CD1c-positive myeloid dendritic cell (primary cell): ENCODE results near the gene KLHL6.

Source experiments
- DNase-seq: peaks from one replicate; pipeline ENCODE4 v3.0.0-alpha.2; 2016; ENCODE audit errors: extremely low spot score

KLHL6 gene

DNA sequence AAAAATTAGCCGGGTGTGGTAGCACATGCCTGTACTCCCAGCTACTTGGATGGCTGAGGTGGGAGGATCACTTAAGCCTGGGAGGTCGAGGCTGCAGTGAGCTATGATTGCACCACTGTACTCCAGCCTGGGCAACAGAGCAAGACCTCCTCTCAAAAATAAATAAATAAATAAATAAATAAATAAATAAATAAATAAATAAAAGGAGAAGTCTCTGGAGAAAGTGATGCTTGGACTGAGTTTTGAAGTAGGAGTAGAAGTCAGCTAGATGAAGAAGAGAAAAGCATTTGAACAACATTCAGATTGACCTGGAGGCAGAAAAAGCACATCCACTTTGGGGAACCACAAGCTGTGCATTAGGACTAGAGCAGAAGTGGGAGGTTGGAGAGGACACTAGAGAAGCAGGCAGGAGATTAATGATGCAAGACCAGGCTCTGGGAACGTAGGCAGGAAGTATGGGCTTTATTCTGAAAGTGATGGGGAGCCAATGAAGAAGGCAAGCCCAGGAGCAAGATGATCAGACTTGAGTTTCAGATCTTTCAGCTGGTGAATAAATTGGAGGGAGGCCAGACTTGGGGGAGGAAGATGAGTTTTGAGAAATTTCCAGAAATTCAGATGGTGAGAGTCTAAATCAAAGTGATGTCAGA, 48.7 kb downstream of the KLHL6 start:
- DNase-seq = peak; percentile 84

DNA sequence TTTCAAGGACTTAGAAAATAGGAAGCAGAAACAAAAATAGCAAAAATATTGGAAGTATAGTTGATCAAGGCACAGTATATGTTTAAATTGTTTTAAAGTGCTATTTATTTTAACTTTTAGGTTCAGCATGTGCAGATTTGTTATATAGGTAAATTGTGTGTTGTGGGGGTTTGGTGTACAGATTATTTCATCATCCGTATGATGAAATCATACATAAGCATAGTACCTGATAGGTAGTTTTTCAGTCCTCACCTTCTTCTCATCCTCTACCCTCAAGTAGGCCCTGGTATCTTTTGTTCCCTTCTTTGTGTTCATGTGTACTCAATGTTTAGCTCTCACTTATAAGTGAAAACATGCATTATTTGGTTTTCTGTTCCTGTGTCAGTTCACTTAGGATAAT, 50.9 kb downstream of the KLHL6 start:
- no peak for DNase-seq

DNA sequence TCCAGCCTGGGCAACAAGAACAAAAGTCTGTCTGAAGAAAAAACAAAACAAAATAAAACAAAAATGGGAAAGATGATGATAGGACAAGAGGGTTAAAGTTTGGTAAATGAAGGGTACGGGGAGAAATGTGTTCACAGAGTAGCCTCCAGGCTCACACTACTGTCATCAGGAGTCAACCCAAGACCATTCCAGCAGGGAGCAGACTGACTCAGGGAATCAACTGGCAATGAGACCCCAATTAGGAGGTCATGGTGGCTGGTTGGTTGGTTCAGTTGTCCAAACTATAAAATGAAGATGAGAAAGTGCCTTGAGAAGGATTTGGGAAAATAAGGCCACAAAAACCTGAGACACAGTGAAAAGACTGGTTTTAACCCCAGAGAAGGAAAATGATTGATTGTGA, 51.8 kb downstream of the KLHL6 start:
- DNase-seq = no peak

DNA sequence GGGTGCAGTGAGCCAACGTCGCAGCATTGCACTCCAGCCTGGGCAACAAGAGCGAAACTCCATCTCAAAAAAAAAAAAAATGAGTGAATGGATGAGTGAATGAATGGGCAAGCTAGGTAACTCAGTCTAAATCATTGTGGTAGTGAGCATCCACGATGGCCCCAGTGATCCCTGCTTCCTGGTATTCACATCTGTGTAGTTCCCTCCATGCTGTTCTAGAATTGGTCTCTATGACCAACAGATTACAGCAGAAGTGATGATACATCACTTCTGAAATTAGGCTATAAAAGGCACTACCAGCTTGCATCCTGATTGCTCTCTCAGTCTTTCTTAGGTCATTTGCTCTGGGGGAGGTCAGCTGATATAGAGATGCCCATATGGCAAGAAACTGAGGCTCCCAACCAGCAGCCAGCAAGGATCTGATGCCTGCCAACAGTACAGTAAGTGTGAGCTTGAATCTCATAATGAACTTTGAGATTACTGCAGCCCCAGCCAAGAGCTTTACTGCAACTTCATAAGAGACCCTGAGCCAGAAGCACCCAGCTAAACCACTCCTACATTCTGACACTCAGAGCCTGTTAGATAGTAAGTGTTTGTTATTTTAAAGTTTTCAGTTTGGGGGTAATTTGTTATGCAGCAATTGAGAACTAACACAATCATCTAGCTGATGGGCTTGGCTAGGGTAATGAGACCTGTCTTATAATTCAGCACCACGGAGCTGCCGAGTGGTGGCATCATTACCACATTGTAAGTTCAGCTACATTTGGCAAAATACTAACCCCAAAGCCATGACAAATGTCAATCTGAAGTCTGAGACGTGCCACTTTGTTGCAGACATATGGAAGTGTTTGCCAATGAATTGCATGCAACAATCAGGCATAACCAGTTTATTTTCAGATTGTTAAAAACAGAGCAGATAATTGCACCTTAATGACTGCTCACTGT, 53.0 kb downstream of the KLHL6 start:
- DNase-seq = no peak

DNA sequence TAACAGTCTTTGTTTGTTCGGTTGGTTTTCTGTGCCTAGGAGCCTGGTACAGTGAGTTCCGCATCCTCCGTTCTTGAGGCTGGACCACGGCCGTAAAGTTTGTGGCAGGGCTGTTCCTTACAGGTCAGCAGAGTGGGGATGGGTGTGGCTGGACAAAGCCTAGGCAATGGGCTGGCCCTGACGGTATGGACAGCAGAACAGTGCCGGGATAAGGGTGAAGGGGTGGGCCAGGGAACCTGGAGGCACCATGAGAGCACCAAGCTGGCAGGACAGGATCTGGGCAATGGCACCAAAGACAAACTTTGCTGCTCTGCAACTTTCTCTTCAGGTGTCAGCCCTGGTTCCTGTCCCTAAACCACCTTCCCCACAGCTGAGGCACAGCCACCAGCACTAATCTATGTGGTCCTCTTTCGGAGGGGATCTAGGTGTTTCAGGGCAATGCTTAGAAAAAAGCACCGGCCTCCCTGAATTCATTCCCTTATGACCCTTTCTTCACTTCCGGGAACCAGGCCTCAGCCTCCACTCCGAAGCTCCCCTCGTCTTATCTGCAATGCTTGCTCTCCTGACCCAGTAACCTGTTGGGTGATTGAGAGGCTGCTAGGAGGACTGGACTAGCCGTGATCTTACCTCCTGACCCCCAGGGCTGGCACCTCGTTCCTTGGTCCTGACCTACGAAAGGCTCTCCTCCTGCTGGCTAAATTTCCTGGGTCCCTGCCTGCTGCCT, 54.4 kb downstream of the KLHL6 start:
- no peak for DNase-seq

DNA sequence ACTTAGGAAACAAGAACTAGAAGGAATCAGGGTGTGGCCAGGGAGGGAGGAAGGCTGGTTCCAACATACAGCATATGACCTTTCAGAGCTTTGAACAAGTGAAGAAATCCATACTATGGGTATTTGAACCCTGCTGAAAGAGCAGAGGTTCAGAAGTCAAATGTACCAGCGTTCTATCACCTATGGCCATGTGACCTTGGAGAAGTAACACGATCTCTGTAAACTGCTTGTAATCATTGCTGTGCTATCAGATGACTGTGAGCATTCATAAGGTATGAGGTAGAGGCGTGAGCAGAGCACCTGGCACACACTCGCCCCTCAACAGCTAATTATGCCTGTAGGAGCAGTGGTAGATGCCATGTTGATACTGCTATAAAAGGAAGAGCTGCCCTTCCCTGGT, 55.2 kb downstream of the KLHL6 start:
- no peak for DNase-seq

DNA sequence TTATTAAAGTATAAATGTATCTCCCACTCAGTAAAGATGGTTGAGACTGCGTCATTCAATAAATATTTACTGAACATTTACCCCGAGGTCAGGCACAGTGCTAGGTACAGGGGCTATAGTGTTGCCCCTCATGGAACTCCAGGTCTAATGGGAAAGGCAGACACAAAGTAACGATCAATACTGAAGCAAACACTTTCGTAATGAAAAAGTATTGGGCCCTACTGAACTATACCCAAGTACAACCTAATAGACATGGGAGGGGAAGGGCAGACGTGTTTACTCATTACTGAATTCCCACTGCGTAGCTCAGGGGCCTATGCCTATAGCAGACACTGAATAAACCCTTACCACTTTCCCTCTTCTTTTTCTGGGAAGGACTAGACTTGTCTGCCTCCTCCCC, 56.9 kb downstream of the KLHL6 start:
- no peak for DNase-seq

DNA sequence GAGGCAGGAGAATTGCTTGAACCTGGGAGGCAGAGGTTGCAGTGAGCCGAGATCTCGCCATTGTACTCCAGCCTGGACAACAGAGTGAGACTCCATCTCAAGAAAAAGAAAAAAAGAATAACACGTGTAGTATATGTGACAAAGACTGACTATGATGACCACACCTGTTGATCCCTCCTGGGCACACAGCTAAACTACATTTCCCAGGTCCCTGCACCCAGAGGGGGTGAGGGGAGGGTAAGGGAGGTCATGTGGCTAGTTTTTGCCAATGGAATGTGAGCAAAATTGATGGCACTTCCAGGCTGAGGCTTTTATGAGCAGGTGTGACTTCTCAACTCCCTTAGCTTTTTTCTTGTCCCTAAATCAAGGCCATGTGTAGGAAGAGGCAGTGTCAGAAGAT, 58.2 kb downstream of the KLHL6 start:
- DNase-seq = no peak

DNA sequence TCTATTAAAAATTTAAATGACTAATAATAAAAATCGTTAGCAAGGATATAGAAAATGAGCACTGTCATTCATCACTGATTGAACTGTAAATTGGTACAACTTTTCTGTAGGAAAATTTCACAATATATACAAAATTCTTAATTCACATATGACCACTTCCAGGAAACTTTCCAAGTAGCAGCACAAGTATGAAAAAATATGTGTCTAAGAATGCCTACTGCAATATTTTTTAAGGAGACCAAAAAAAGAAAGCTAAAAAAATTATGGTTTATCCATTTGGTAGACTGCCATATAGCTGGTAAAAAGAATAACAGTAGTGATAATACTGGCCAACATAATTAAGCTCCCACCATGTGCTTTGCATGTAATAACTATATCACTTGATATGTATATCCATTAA, 59.2 kb downstream of the KLHL6 start:
- DNase-seq = no peak

DNA sequence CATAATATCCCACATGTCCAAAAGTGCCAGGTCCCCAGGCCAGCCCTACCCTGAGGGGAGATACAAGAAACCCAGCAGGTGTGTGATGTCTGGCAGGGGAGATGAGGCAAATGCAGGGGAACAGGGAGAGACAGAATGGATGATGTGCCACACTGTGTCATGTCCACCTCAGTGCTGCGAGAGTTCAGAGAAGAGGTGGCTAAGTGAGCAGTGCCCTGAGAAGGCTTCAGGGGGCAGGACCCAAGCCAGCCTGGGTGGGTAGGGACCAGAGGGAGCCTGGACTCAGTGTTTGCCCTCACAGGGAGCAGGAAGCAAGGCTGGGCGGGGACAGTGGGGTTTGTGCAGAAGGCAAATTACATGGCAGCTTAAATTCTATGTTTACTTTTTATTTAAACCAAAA, 61.2 kb downstream of the KLHL6 start:
- no peak for DNase-seq

DNA sequence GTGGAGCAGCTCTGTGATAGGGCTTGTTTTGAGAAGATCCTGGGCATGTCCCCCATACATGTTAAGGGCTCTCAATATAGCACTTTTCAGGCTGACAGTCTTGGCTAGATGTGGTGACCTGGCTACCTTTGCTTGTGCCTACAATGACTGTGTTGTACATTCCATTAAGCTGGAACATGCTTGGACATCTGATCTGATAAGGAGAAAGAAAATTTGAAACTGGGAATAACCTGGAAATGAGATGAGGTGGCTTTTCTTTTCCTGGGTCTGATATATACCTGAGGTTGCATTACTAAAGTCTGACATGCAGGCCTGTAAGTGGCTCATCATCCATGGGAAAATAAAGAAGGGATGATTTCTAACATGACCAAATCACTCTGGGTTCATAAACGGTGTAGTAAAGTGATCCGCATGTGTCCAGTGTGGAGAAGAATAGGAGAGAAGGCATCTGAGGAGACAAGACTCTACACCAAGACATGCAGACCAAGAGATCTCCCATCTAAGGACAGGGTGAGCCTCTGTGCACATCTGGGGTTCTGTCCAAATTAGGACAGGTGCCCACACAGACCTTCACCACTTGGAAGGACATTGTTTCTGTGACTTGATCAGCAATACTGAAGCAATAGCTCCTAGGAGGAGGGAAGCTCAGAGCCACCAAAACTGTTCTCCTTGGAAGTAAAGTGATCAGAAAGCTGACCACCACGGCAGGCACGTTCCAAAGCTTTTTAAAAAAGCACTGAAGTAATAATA, 62.0 kb downstream of the KLHL6 start:
- DNase-seq = no peak

DNA sequence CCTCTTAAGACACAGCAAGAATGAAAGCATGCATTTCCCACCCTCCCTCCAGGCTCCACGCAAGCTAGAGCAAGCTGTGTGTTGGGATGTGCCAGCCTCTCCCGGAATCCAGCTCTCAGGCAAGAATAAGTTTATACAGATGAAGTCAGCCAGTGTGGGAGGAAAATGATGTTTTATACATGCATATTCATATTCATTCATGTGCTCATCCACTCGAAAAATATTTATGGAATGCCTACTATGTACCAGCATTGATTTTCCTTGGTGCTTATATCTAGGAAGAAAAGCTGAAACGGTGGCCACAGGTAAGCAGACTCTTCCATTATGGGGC, 62.7 kb downstream of the KLHL6 start:
- DNase-seq = no peak

DNA sequence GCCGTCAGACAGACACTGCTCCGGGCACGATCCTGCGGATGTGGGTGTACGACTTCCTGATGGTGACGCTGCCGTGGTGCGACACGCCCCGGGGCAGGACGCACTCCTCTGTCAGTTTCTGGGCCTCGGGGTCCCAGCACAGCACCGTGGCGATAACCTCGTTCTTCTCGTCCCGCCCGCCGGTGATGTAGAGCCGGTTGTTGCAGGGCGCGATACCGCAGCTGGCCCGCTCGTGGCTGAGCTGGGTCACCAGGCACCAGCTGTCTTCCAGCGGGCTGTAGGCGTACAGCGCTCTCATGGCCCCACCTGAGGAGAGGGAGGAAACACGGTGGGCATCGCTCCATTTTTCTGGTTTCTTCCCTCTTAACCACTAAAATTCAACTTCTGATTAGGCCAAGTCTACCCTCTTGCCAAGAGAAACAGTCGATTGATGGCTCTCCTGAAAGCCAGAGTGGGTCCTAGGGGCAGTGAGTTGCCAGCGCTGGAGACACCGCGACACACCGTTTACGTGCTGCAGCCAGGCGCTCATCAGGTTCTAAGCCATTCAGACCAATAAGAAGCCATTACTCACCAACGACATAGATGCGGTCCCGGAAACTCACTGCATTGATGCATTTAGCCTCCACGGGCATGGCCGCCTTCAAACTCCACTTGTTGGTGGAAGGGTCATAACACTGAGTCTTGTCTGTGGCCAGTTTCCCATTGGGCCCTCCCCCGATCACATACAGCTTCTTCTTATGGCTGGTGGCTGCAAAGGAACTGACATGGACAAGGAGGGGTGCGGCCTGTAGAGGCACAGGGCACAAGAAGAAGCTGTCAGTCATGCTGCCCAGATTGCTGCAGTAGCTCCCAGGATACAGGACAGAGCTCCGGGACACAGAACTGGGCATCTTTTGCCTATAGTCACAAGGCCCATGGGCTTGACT, 63.3 kb downstream of the KLHL6 start:
- DNase-seq = no peak

DNA sequence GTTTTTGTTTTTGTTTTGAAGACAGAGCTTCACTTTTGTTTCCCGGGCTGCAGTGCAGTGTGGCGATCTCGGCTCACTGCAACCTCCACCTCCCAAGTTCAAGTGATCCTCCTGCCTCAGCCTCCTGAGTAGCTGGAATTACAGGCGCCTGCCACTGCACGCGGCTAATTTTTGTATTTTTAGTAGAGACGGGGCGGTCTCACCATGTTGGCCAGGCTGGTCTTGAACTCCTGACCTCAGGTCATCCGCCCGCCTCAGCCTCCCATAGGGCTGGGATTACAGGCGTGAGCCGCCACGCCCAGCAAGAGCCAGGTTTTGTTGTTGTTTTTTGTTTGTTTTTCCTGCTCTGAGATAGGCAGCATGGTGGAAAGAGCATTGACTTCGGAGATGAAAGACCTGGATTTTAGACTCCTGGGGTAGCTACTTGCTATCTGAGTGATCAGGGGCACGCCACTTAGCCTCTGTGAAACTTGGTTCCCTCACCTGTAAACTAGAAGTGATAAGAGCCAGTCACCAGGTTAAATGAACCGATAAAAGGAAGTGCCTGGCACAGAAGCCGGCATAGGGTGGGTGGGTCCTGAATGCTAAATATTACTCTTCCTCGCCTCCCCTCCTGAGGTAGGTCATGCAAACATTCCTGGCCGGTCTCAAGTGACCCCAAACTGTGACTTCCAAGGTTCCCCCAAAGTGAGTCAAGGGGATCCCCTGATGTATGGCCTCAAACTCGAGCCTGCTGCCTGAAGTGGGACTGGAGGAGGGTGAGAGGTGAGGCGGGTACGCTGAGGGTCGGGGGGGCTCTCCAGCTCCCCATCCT, 64.2 kb downstream of the KLHL6 start:
- DNase-seq = no peak

DNA sequence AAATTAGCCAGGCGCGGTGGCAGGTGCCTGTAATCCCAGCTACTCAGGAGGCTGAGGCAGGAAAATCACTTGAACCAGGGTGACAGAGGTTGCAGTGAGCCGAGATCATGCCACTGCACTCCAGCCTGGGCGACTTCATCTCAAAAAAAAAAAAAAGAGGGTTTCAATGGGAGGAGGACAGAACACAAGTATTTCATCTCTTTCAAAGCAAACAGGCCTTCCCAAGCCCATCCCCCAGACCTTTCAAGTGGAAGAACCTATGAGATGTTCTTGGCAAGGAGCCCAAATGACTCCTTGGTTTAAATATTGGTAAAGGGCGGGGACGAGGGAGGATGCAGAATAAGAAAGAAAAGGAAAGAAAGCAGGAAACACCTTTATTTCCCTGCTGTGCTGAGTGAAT, 64.9 kb downstream of the KLHL6 start:
- no peak for DNase-seq

DNA sequence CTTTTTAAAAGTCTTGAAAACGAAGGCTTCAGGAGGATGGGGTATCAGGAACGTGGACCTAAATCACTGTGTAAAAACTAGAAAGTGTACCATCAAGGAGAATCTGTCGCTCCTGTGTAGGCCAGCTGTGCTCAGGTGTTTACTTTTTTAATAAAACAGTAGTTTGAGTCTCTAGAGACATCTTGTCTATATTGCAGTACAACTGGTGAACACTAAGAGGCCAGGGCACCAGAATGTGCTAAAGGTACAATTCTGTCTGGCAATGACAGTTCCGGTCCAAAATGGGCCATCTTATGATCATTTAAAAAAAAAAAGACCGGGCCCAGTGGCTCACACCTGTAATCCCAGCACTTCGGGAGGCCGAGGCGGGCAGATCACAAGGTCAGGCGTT, 65.3 kb downstream of the KLHL6 start:
- no peak for DNase-seq

DNA sequence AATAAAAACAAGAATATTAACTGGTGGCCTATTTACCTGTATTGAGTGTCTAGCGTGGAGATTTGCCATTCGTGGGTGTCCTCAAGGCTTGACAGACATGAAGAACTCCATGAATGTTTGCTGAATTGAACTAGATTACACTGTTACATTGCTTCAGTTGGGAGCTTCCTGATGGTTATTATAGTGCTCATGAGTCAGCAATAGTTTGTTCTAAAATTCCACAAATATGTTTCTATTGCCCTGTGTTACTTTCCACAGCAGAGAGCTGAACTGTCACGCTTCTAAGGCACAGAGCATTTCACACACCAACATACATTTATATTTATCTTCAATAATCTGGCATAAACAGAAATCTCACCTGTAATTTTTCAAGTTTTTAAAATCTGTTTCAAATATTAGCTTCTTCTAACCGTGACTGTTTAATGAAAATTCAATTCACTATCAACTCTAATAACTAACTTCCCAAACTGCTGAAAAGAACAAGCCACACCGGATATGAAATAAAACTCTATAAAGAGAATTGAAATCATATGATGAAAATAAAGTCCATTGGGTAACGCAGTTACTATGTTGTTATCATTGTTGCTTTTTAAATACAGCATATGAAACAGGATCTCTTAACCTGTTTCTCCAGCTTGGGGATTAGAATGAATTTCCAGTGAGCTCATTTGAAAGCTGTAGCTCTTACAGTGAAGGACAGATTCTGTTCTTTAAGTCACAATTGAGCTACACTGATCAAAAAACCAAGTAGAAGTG, 65.9 kb downstream of the KLHL6 start:
- DNase-seq = no peak

DNA sequence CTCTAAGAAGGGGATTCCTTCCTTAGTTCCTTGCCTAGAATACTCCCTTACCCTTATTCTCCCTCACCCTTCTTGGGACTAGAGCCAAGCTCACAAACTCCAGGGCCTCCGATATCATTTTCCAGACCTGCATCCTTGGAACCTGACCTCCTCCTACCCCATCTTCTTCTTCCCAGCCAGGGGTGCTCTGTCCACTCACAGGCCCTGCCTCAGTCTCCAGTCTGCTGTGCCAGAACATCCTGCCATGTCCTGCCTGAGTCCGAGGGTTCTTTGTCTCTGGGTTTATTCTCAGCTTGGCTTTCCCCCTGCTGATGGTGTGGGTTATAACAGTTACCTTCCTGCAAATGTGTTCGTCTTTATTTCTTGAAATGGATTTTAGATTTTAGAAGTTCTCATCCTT, 67.2 kb downstream of the KLHL6 start:
- no peak for DNase-seq

DNA sequence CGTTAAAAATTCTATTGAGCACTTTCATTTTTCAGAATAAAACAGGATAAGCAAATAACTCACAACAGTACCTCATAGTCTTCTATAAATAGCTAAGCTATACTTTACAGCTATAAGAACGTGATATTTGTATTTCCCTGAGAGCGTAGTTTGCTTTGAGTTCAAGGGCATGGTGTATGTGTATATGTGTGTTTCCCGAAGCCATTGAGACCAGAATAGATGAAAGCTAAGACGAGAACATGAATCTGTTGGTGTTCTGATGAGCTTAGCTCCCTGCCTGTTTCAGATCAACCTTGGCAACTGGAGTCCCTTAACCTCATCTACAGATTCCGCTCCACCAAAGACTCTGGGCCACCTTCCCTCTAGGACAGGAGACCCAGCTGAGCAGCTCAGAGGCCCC, 67.6 kb downstream of the KLHL6 start:
- no peak for DNase-seq
